Neural progenitor cell (in vitro differentiated cells): ENCODE data around the gene CCDC182.

Experiments
- CTCF ChIP-seq: fragments of 200-600 bp; sonication (generic); IDR thresholded peaks from 2 replicates; pipeline ENCODE4 v1.5.1; 2017; ENCODE audit warnings: antibody characterized with exemption, mild to moderate bottlenecking
- EZH2 ChIP-seq: fragments of 200-600 bp; sonication (generic); IDR thresholded peaks from 2 replicates; pipeline ENCODE4 v1.6.1; 2017; ENCODE audit warnings: antibody characterized with exemption, mild to moderate bottlenecking, moderate library complexity

DNA sequence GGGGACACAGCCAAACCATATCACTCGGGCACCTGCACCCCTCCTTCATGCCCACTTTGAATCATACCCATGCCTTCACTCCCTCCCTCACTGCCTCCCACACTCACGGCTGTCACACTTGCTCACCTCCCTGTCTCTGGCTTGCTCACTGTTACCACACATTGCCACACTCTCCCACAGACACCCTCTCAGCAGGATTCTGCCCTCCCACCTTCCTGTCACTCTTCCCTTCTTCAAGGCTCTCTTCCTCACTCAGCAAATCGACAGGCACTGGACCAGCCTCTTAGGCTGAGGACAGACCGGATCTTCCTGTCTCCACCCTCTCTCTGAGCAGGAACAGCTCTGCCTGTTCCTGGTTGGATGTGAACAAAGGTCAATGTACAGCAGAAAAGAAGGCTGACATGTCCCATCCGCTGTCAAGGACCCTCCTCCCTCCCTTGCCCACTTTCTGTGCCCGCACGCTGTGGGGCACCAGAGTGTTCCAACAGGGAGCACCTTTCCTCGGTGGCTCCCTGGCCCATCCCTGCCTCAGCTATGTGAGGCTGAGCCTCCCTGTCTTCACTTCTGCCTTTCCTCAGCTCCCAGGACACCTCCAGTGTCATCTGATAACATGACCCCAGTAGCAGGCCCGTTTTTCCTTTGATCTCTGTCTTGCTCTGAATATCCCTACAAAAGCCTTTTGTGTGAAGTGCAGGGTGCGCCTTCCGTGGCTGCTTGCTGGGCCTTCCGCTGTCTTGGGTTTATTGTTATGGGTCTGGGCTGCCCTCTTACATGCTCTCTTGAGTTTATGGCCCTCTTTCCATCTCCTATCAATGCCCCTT, 47.0 kb downstream of the CCDC182 start:
- TF ChIP-seq CTCF (no peak), EZH2 (no peak)
